Transverse colon (tissue), 4 donors: ENCODE results near the gene NENF.

Source experiments
- CTCF ChIP-seq, 5 experiments: fragments of 200-600 bp in 3 of 5; fragments of 450-650 bp in 2 of 5; sonication (generic) in 3 of 5; IDR thresholded peaks; 1 replicate in 2 of 5; 2 replicates in 3 of 5; pipeline ENCODE4 v1.5.1; 2016 to 2017; ENCODE audit warnings: antibody characterized with exemption in 5 of 5, inconsistent platforms in 3 of 5, mild to moderate bottlenecking in 2 of 5, moderate library complexity in 1 of 5
- EP300 ChIP-seq: sonication (generic); formaldehyde crosslinking; IDR thresholded peaks from one replicate; pipeline ENCODE4 v1.6.1; 2017; ENCODE audit warnings: antibody characterized with exemption, low read depth
- POLR2A ChIP-seq: fragments of 450-650 bp; IDR thresholded peaks from one replicate; pipeline ENCODE4 v1.6.1; 2016; ENCODE audit warnings: antibody characterized with exemption, mild to moderate bottlenecking, moderate library complexity
- POLR2AphosphoS5 ChIP-seq, 3 donors: sonication (generic); formaldehyde crosslinking; IDR thresholded peaks; one replicate each; pipeline ENCODE4 v1.6.1; 2016; ENCODE audit warnings: antibody characterized with exemption in 3 of 3

GRCh38 chr1:212467843-212468482 is 35.2 kb downstream of the NENF start:
- no peak for TF ChIP-seq POLR2A
- TF ChIP-seq CTCF (IDR thresholded peaks at IDR 0.05) = no peak
- no peak for TF ChIP-seq POLR2AphosphoS5 (IDR thresholded peaks at IDR 0.05)
- TF ChIP-seq EP300 = no peak
